ENCODE measurements around the gene LRFN2. TPM values are rescaled to one million over a fixed set of nuclear protein-coding genes. Genes with fewer than 3 reads are reported as not detected.

Gene LRFN2
- total RNA-seq, 1 experiment from 2014 or later: not detected

GRCh38 chr6:40585651-40586269, 1.4 kb downstream of the LRFN2 start:
- no peak for TF ChIP-seq CTCF (IDR thresholded peaks at IDR 0.05; ENCODE audit: insufficient read depth in 1 of 2, low read depth in 1 of 2, low read length in 1 of 2, severe bottlenecking in 1 of 2, unreplicated experiment in 1 of 2)
- no TSS peak for BruUV-seq (replicated peaks)
- Histone ChIP-seq H3K4me1 (no peaks in the 10 kb centered on the region; the same call in 1 of the 2 replicates), H3K27me3 (replicated peaks; ENCODE audit: control insufficient read depth, insufficient read depth, low read length) (peaks cover 1% of the 10 kb centered on the region; the same call in 1 of the 2 replicates), H3K36me3 (ENCODE audit: control insufficient read depth, insufficient read depth, low read length) (no peaks in the 10 kb centered on the region), H3K9me3 (no peaks in the 10 kb centered on the region), H3K4me3 (ENCODE audit: low read depth, low read length) (no peak overlapping the region)
- H3K27me3 Mint-ChIP-seq (ENCODE audit: insufficient read depth, unreplicated experiment): peaks cover 27% of the 10 kb centered on the region
- intact Hi-C loops (cut with micrococcal nuclease; ENCODE audit: unreplicated experiment): loop anchor here (5.0 kb wide), 2 partner anchors 258 to 487 kb away; partner anchors contain the start of genes NFYA and OARD1
- H3K9me3 Mint-ChIP-seq (ENCODE audit: unreplicated experiment): no peaks in the 10 kb centered on the region
- no peak overlapping the region for H3K27ac Mint-ChIP-seq (ENCODE audit: unreplicated experiment)
- H3K36me3 Mint-ChIP-seq (ENCODE audit: insufficient read depth, unreplicated experiment): no peaks in the 10 kb centered on the region
- no peak overlapping the region for H3K4me3 Mint-ChIP-seq (ENCODE audit: unreplicated experiment)
- ChIA-PET POLR2A (interaction anchor here (0.7 kb wide), 1 partner anchor 12 kb away, joined by 3 read pairs; no protein-coding TSS in a partner anchor), CTCF (no interaction called here)
- peaks cover 12% of the 10 kb centered on the region for H3K4me1 Mint-ChIP-seq (ENCODE audit: low read depth, unreplicated experiment)
- no peak for DNase-seq

GRCh38 chr6:40585223-40585622, 1.9 kb downstream of the LRFN2 start:
- peaks cover 27% of the 10 kb centered on the region for H3K27me3 Mint-ChIP-seq (ENCODE audit: insufficient read depth, unreplicated experiment)
- POLR2A ChIA-PET: interaction anchor here (0.7 kb wide), 1 partner anchor 11 kb away, joined by 3 read pairs; no protein-coding TSS in a partner anchor

GRCh38 chr6:40584741-40585140, 2.4 kb downstream of the LRFN2 start:
- H3K4me1 ChIP-seq: no peaks in the 10 kb centered on the region; the same call in 1 of the 2 replicates
- no peak overlapping the region for H3K4me3 ChIP-seq (ENCODE audit: low read depth, low read length)
- Mint-ChIP-seq H3K27ac (ENCODE audit: unreplicated experiment) (no peak overlapping the region), H3K4me1 (ENCODE audit: low read depth, unreplicated experiment) (peaks cover 12% of the 10 kb centered on the region), H3K9me3 (ENCODE audit: unreplicated experiment) (no peaks in the 10 kb centered on the region), H3K36me3 (ENCODE audit: insufficient read depth, unreplicated experiment) (no peaks in the 10 kb centered on the region), H3K27me3 (ENCODE audit: insufficient read depth, unreplicated experiment) (peaks cover 27% of the 10 kb centered on the region), H3K4me3 (ENCODE audit: unreplicated experiment) (no peak overlapping the region)
- POLR2A ChIA-PET: no interaction called here
- TF ChIP-seq CTCF (IDR thresholded peaks at IDR 0.05; ENCODE audit: insufficient read depth in 1 of 2, low read depth in 1 of 2, low read length in 1 of 2, severe bottlenecking in 1 of 2, unreplicated experiment in 1 of 2): no peak
- no peaks in the 10 kb centered on the region for H3K9me3 ChIP-seq
- H3K36me3 ChIP-seq (ENCODE audit: control insufficient read depth, insufficient read depth, low read length): no peaks in the 10 kb centered on the region
- DNase-seq: no peak
- peaks cover 1% of the 10 kb centered on the region; the same call in 1 of the 2 replicates for H3K27me3 ChIP-seq (replicated peaks; ENCODE audit: control insufficient read depth, insufficient read depth, low read length)
- no TSS peak for BruUV-seq (replicated peaks)
- intact Hi-C loops (cut with micrococcal nuclease; ENCODE audit: unreplicated experiment): loop anchor here (5.0 kb wide), 2 partner anchors 257 to 488 kb away; partner anchors contain the start of genes NFYA and OARD1
- CTCF ChIA-PET: no interaction called here

More at GRCh38 chr6:40585223-40585622, 1.9 kb downstream of the LRFN2 start:
- no peak for DNase-seq
- Mint-ChIP-seq H3K4me3 (ENCODE audit: unreplicated experiment) (no peak overlapping the region), H3K4me1 (ENCODE audit: low read depth, unreplicated experiment) (peaks cover 12% of the 10 kb centered on the region), H3K27ac (ENCODE audit: unreplicated experiment) (no peak overlapping the region), H3K36me3 (ENCODE audit: insufficient read depth, unreplicated experiment) (no peaks in the 10 kb centered on the region), H3K9me3 (ENCODE audit: unreplicated experiment) (no peaks in the 10 kb centered on the region)
- Histone ChIP-seq H3K36me3 (ENCODE audit: control insufficient read depth, insufficient read depth, low read length) (no peaks in the 10 kb centered on the region), H3K4me1 (no peaks in the 10 kb centered on the region; the same call in 1 of the 2 replicates), H3K27me3 (replicated peaks; ENCODE audit: control insufficient read depth, insufficient read depth, low read length) (peaks cover 1% of the 10 kb centered on the region; the same call in 1 of the 2 replicates), H3K4me3 (ENCODE audit: low read depth, low read length) (no peak overlapping the region), H3K9me3 (no peaks in the 10 kb centered on the region)
- no peak for TF ChIP-seq CTCF (IDR thresholded peaks at IDR 0.05; ENCODE audit: insufficient read depth in 1 of 2, low read depth in 1 of 2, low read length in 1 of 2, severe bottlenecking in 1 of 2, unreplicated experiment in 1 of 2)
- CTCF ChIA-PET: no interaction called here
- BruUV-seq (replicated peaks): no TSS peak
- intact Hi-C loops (cut with micrococcal nuclease; ENCODE audit: unreplicated experiment): loop anchor here (5.0 kb wide), 2 partner anchors 258 to 487 kb away; partner anchors contain the start of genes NFYA and OARD1

Measured in Caco-2 (cell line).